Tibial nerve (tissue), 4 donors: ENCODE results near the gene YWHAB. TPM values are rescaled to one million over a fixed set of nuclear protein-coding genes. Genes with fewer than 3 reads are reported as not detected.

Experiments used
- DNase-seq, 2 donors: peaks; one replicate each; pipeline ENCODE4 v3.0.0-alpha.2; 2019; ENCODE audit warnings: low spot score in 2 of 2
- H3K27ac ChIP-seq, 4 donors: fragments of 200-600 bp; sonication (generic) in 3 of 4; one replicate each; pipeline ENCODE4 v1.5.1; 2017 to 2019; ENCODE audit warnings: mild to moderate bottlenecking in 1 of 4
- H3K27me3 ChIP-seq, 2 donors: fragments of 200-600 bp; sonication (generic) in 1 of 2; one replicate each; pipeline versions ENCODE4 v1.5.1 to v1.6.0; 2017 to 2019
- H3K36me3 ChIP-seq, 3 donors: fragments of 200-600 bp; sonication (generic); one replicate each; pipeline ENCODE4 v1.5.1; 2018 to 2019
- H3K4me1 ChIP-seq, 4 donors: fragments of 200-600 bp; sonication (generic) in 3 of 4; one replicate each; pipeline ENCODE4 v1.5.1; 2017 to 2019
- H3K4me3 ChIP-seq, 4 donors: fragments of 200-600 bp; sonication (generic) in 3 of 4; one replicate each; pipeline ENCODE4 v1.5.1; 2017 to 2019; ENCODE audit warnings: mild to moderate bottlenecking in 1 of 4, moderate library complexity in 1 of 4
- H3K9me3 ChIP-seq, 4 donors: fragments of 200-600 bp; sonication (generic) in 3 of 4; one replicate each; pipeline ENCODE4 v1.5.1; 2017 to 2019
- CTCF ChIP-seq, 5 experiments: fragments of 200-600 bp in 3 of 5; fragments of 450-650 bp in 2 of 5; sonication (generic) in 3 of 5; IDR thresholded peaks; one replicate each; pipeline ENCODE4 v1.5.1; 2016 to 2019; ENCODE audit warnings: antibody characterized with exemption in 5 of 5, mild to moderate bottlenecking in 3 of 5, moderate library complexity in 2 of 5
- EP300 ChIP-seq, 2 donors: sonication (generic); formaldehyde crosslinking; IDR thresholded peaks; one replicate each; pipeline ENCODE4 v1.6.1; 2017; ENCODE audit warnings: antibody characterized with exemption in 2 of 2, mild to moderate bottlenecking in 1 of 2
- POLR2A ChIP-seq, 2 donors: fragments of 450-650 bp; IDR thresholded peaks; one replicate each; pipeline ENCODE4 v1.6.1; 2017; ENCODE audit warnings: antibody characterized with exemption in 2 of 2, mild to moderate bottlenecking in 2 of 2, moderate library complexity in 2 of 2
- WGBS, 2 donors: methylation state at CpG; one replicate each; pipeline ENCODE4 v1.1.5; 2018; 5-methylcytosine and 5-hydroxymethylcytosine counted together
- total RNA-seq, 4 donors: library from RNA; depleted of rRNA; stranded (reverse); fragments of >200 nt; gene quantifications; one replicate each; pipeline ENCODE4 v1.1.0, GENCODE V29; 2016

Gene YWHAB
- total RNA-seq, 4 donors from 2014 or later: 97.9 to 119 (median 98.3) TPM

GRCh38 chr20:44918342-44918741 is 32.8 kb downstream of the YWHAB start:
- peaks cover 0 to 45% (median 0%) of the 10 kb centered on the region in 3 donors for H3K36me3 ChIP-seq
- DNase-seq: no peak
- no peak for TF ChIP-seq POLR2A (IDR thresholded peaks at IDR 0.05)
- TF ChIP-seq CTCF (IDR thresholded peaks at IDR 0.05): no peak
- TF ChIP-seq EP300 (IDR thresholded peaks at IDR 0.05): no peak
- no peaks in the 10 kb centered on the region for H3K9me3 ChIP-seq
- H3K4me1 ChIP-seq: no peaks in the 10 kb centered on the region
- no peak overlapping the region for H3K27ac ChIP-seq
- WGBS, 2 donors: 94 to 97% methylated on average over 3 of the region's 3 CpGs
- H3K27me3 ChIP-seq: no peaks in the 10 kb centered on the region
- H3K4me3 ChIP-seq: no peak overlapping the region

- no peaks in the 10 kb centered on the region for H3K4me1 ChIP-seq
- H3K36me3 ChIP-seq: peaks cover 0 to 45% (median 0%) of the 10 kb centered on the region in 3 donors
- no peak for DNase-seq
- no peaks in the 10 kb centered on the region for H3K9me3 ChIP-seq
- H3K27ac ChIP-seq: no peak overlapping the region
- no peak overlapping the region for H3K4me3 ChIP-seq
- no peaks in the 10 kb centered on the region for H3K27me3 ChIP-seq
- TF ChIP-seq CTCF (IDR thresholded peaks at IDR 0.05): no peak
- no peak for TF ChIP-seq EP300 (IDR thresholded peaks at IDR 0.05)
- TF ChIP-seq POLR2A (IDR thresholded peaks at IDR 0.05): no peak
- 93 to 98% methylated on average over 9 to 10 of the region's 10 CpGs for WGBS, 2 donors
Observed at GRCh38 chr20:44918761-44919160, 33.3 kb downstream of the YWHAB start.

- Histone ChIP-seq H3K27me3 (no peaks in the 10 kb centered on the region), H3K27ac (no peak overlapping the region), H3K4me3 (no peak overlapping the region), H3K9me3 (no peaks in the 10 kb centered on the region), H3K4me1 (no peaks in the 10 kb centered on the region), H3K36me3 (peaks cover 0 to 58% (median 0%) of the 10 kb centered on the region in 3 donors)
- TF ChIP-seq POLR2A (IDR thresholded peaks at IDR 0.05): no peak
- no peak for TF ChIP-seq CTCF (IDR thresholded peaks at IDR 0.05)
- TF ChIP-seq EP300 (IDR thresholded peaks at IDR 0.05): no peak
- 98 to 99% methylated on average over 13 to 14 of the region's 14 CpGs for WGBS, 2 donors
- no peak for DNase-seq
Observed at GRCh38 chr20:44921447-44921846, 35.9 kb downstream of the YWHAB start.

GRCh38 chr20:44924541-44924940 is 39.0 kb downstream of the YWHAB start:
- 80 to 84% methylated on average over 4 of the region's 4 CpGs for WGBS, 2 donors
- no peak for DNase-seq
- Histone ChIP-seq H3K27ac (no peak overlapping the region), H3K9me3 (no peaks in the 10 kb centered on the region), H3K4me3 (no peak overlapping the region), H3K36me3 (peaks cover 0 to 35% (median 0%) of the 10 kb centered on the region in 3 donors), H3K27me3 (no peaks in the 10 kb centered on the region), H3K4me1 (no peaks in the 10 kb centered on the region)
- TF ChIP-seq EP300 (IDR thresholded peaks at IDR 0.05) (no peak), CTCF (IDR thresholded peaks at IDR 0.05) (no peak), POLR2A (IDR thresholded peaks at IDR 0.05) (no peak)

GRCh38 chr20:44928595-44928994 is 43.1 kb downstream of the YWHAB start:
- Histone ChIP-seq H3K27me3 (no peaks in the 10 kb centered on the region), H3K27ac (no peak overlapping the region), H3K4me3 (no peak overlapping the region), H3K9me3 (no peaks in the 10 kb centered on the region), H3K4me1 (no peaks in the 10 kb centered on the region), H3K36me3 (peaks cover 0 to 50% (median 0%) of the 10 kb centered on the region in 3 donors)
- DNase-seq: no peak
- TF ChIP-seq CTCF (IDR thresholded peaks at IDR 0.05) (no peak), POLR2A (IDR thresholded peaks at IDR 0.05) (no peak), EP300 (IDR thresholded peaks at IDR 0.05) (no peak)
- WGBS, 2 donors: 69 to 81% methylated on average over 3 of the region's 3 CpGs
